IPS-18c (cell line): Measurements from ENCODE around the gene RXFP2.

ENCODE experiments used
- H3K4me3 ChIP-seq: 2 replicates; pipeline ENCODE4 v1.7.0; 2013; ENCODE audit warnings: low read depth, mild to moderate bottlenecking, low read length, moderate library complexity; ENCODE audit not compliant: insufficient read depth
- H3K9me3 ChIP-seq: one replicate; pipeline ENCODE4 v1.6.1; 2013; ENCODE audit warnings: mild to moderate bottlenecking, low read length, moderate library complexity; ENCODE audit not compliant: control insufficient read depth, insufficient read depth

RXFP2 gene

GRCh38 chr13:31851216-31851615, 111.9 kb downstream of the RXFP2 start:
- Histone ChIP-seq H3K4me3 (no peak overlapping the region), H3K9me3 (no peaks in the 10 kb centered on the region)
